ENCODE results near the gene DACH2. TPM values are rescaled to one million over a fixed set of nuclear protein-coding genes. Genes with fewer than 3 reads are reported as not detected.

DACH2 gene
- polyA plus RNA-seq, 1 donor (not counting 4 experiments of a cell fraction or from before 2014, with no cell fraction given) = not detected

DNA sequence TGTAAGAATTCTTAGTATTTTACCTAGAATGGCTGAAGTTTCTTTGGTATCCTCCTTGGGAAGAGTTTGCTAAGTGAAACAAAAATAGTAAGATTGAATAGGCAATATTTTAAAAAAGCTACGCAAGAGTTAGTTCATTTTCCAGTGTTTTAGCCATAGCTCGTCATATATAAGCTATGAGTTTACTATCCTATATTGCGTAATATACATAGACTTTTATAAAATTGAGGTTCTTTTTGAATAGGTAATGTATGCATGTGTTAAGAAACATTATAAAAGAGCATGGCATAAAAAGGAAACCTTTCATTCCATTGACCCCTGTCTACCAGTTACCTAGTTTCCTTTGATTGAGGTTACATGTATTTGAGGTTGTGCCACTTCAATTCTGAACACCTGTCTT is 67.0 kb downstream of the DACH2 start:
- H4K20me1 ChIP-seq (ENCODE audit: control insufficient read depth, extremely low read depth, insufficient read depth, low read length) = no peaks in the 10 kb centered on the region
- no peaks in the 10 kb centered on the region for H3K27me3 ChIP-seq (ENCODE audit: control insufficient read depth, extremely low read depth, insufficient read depth, low read length)
- no peak overlapping the region for H3K4me2 ChIP-seq (ENCODE audit: control insufficient read depth, extremely low read depth, insufficient read depth, low read depth, low read length)
- no peak overlapping the region for H2AFZ ChIP-seq (ENCODE audit: control insufficient read depth, low read length)
- H3K27ac ChIP-seq (ENCODE audit: control insufficient read depth, insufficient read depth, low read length) = no peak overlapping the region
- H3K4me3 ChIP-seq (ENCODE audit: control insufficient read depth in 2 of 3, extremely low read depth in 1 of 3, insufficient read depth in 2 of 3, low read depth in 1 of 3, low read length in 3 of 3) = no peak overlapping the region
- H3K9me1 ChIP-seq (ENCODE audit: control insufficient read depth, extremely low read depth, insufficient read depth, low read length) = no peaks in the 10 kb centered on the region
- no peaks in the 10 kb centered on the region for H3K4me1 ChIP-seq (ENCODE audit: control insufficient read depth, extremely low read depth, insufficient read depth, low read length)
- FAIRE-seq (no peak), DNase-seq (ENCODE audit: low read depth, low spot score) (no peak)
- TF ChIP-seq, protein P1, sequence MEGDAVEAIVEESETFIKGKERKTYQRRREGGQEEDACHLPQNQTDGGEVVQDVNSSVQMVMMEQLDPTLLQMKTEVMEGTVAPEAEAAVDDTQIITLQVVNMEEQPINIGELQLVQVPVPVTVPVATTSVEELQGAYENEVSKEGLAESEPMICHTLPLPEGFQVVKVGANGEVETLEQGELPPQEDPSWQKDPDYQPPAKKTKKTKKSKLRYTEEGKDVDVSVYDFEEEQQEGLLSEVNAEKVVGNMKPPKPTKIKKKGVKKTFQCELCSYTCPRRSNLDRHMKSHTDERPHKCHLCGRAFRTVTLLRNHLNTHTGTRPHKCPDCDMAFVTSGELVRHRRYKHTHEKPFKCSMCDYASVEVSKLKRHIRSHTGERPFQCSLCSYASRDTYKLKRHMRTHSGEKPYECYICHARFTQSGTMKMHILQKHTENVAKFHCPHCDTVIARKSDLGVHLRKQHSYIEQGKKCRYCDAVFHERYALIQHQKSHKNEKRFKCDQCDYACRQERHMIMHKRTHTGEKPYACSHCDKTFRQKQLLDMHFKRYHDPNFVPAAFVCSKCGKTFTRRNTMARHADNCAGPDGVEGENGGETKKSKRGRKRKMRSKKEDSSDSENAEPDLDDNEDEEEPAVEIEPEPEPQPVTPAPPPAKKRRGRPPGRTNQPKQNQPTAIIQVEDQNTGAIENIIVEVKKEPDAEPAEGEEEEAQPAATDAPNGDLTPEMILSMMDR (optimal IDR thresholded peaks at IDR 0.05 in 1 of 3, IDR thresholded peaks at IDR 0.05 in 1 of 3, conservative IDR thresholded peaks at IDR 0.05 in 1 of 3; ENCODE audit: extremely low read depth in 1 of 3, insufficient read depth in 2 of 3, low read length in 3 of 3) = no peak
- no peak for TF ChIP-seq EZH2 (IDR thresholded peaks at IDR 0.05; ENCODE audit: low read length)
- H3K9me3 ChIP-seq (ENCODE audit: control insufficient read depth, low read depth, low read length) = no peaks in the 10 kb centered on the region
- dilution Hi-C loops (cut with MboI; ENCODE audit: extremely low pct_ligation_motif_present, low sequenced_read_pairs) = no loop called here
- H3K36me3 ChIP-seq (ENCODE audit: control insufficient read depth in 2 of 2, extremely low read depth in 1 of 2, insufficient read depth in 2 of 2, low read length in 2 of 2) = no peaks in the 10 kb centered on the region
- no peak overlapping the region for H3K9ac ChIP-seq (ENCODE audit: control insufficient read depth, extremely low read depth, insufficient read depth, low read length)
- H3K79me2 ChIP-seq (ENCODE audit: control insufficient read depth, insufficient read depth, low read length) = no peaks in the 10 kb centered on the region

DNA sequence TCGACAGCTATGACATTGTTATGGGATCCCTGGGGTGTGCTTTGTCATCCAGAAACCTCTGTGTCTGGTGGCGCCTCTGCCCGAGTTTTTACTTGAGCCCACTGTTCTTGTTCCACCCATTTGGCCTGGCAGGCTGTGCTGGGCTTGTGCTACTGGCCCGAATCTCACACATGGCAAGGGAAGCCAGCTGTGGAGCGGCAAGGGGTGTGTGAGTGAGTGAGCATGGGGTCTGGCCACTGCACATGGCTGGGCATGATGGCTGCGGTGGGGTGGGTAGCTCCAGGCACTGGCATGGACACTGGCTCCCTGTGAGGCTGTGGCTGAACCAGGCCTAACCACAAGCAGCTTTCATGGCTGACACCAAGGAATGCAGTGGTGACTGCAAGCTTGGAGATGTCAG is 89.2 kb downstream of the DACH2 start:
- H3K79me2 ChIP-seq (ENCODE audit: control insufficient read depth, insufficient read depth, low read length) = no peaks in the 10 kb centered on the region
- H3K9ac ChIP-seq (ENCODE audit: control insufficient read depth, extremely low read depth, insufficient read depth, low read length) = no peak overlapping the region
- TF ChIP-seq, protein P1 (optimal IDR thresholded peaks at IDR 0.05 in 1 of 3, IDR thresholded peaks at IDR 0.05 in 1 of 3, conservative IDR thresholded peaks at IDR 0.05 in 1 of 3; ENCODE audit: extremely low read depth in 1 of 3, insufficient read depth in 2 of 3, low read length in 3 of 3) = no peak
- no peak for TF ChIP-seq EZH2 (IDR thresholded peaks at IDR 0.05; ENCODE audit: low read length)
- H3K36me3 ChIP-seq (ENCODE audit: control insufficient read depth in 2 of 2, extremely low read depth in 1 of 2, insufficient read depth in 2 of 2, low read length in 2 of 2) = no peaks in the 10 kb centered on the region
- H3K27me3 ChIP-seq (ENCODE audit: control insufficient read depth, extremely low read depth, insufficient read depth, low read length) = no peaks in the 10 kb centered on the region
- H3K4me3 ChIP-seq (ENCODE audit: control insufficient read depth in 2 of 3, extremely low read depth in 1 of 3, insufficient read depth in 2 of 3, low read depth in 1 of 3, low read length in 3 of 3) = no peak overlapping the region
- no peak for DNase-seq (ENCODE audit: low read depth, low spot score)
- H2AFZ ChIP-seq (ENCODE audit: control insufficient read depth, low read length) = no peak overlapping the region
- no peaks in the 10 kb centered on the region for H4K20me1 ChIP-seq (ENCODE audit: control insufficient read depth, extremely low read depth, insufficient read depth, low read length)
- H3K27ac ChIP-seq (ENCODE audit: control insufficient read depth, insufficient read depth, low read length) = no peak overlapping the region
- H3K4me1 ChIP-seq (ENCODE audit: control insufficient read depth, extremely low read depth, insufficient read depth, low read length) = no peaks in the 10 kb centered on the region
- no peak for FAIRE-seq
- H3K4me2 ChIP-seq (ENCODE audit: control insufficient read depth, extremely low read depth, insufficient read depth, low read depth, low read length) = no peak overlapping the region
- dilution Hi-C loops (cut with MboI; ENCODE audit: extremely low pct_ligation_motif_present, low sequenced_read_pairs) = no loop called here
- no peaks in the 10 kb centered on the region for H3K9me3 ChIP-seq (ENCODE audit: control insufficient read depth, low read depth, low read length)
- H3K9me1 ChIP-seq (ENCODE audit: control insufficient read depth, extremely low read depth, insufficient read depth, low read length) = no peaks in the 10 kb centered on the region
